Hepatocyte (in vitro differentiated cells): ENCODE results near the gene IDH1.

Source experiments
- CTCF ChIP-seq: fragments of 200-600 bp; sonication (generic); IDR thresholded peaks from 2 replicates; pipeline ENCODE4 v1.5.1; 2016; ENCODE audit warnings: antibody characterized with exemption, mild to moderate bottlenecking; ENCODE audit not compliant: poor library complexity
- EZH2 ChIP-seq: fragments of 200-600 bp; sonication (generic); IDR thresholded peaks from 2 replicates; pipeline ENCODE4 v1.6.1; 2016; ENCODE audit warnings: antibody characterized with exemption, mild to moderate bottlenecking, borderline replicate concordance
- EZH2phosphoT487 ChIP-seq: fragments of 200-600 bp; sonication (generic); IDR thresholded peaks from one replicate; pipeline ENCODE4 v1.6.1; 2018; ENCODE audit warnings: antibody characterized with exemption, mild to moderate bottlenecking, low read depth, moderate library complexity; ENCODE audit not compliant: unreplicated experiment, severe bottlenecking

DNA sequence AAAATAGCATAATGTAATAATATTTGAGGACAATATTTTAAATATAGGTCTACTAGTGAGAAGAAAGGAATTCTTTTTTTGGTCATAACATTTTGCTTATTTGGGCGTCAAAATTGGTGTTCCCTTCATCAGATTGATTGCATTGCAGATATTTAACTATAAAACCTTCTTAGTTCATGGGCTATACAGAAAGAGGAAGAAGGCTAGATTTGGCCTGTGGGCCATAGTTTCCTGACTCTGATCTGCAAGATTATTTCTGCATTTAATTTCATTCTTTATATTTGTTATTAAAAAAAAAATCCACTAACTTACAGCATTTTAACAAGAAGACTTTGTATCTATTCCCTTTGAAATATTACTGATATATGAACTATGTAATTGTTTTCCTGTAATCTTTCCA is 43.1 kb upstream of the IDH1 start:
- TF ChIP-seq CTCF, result no peak
- no peak for TF ChIP-seq EZH2
- no peak for TF ChIP-seq EZH2phosphoT487
